NCI-H524 treated with DMSO at 0.1 percent for 48 hours (cell line): ENCODE results near the gene PIK3R6.
"Not testable (repeated sequence)": the region's sequence is repeated elsewhere in the genome, so short reads cannot be mapped to it uniquely, and the experiment has no call there.

Experiments used
- DNase-seq: peaks from one replicate; lab custom pipeline; 2025; lab: John Stamatoyannopoulos, UW

PIK3R6 gene

GRCh38 chr17:8894673-8895578 is 27.5 kb upstream of the PIK3R6 start:
- no peak for DNase-seq

DNA sequence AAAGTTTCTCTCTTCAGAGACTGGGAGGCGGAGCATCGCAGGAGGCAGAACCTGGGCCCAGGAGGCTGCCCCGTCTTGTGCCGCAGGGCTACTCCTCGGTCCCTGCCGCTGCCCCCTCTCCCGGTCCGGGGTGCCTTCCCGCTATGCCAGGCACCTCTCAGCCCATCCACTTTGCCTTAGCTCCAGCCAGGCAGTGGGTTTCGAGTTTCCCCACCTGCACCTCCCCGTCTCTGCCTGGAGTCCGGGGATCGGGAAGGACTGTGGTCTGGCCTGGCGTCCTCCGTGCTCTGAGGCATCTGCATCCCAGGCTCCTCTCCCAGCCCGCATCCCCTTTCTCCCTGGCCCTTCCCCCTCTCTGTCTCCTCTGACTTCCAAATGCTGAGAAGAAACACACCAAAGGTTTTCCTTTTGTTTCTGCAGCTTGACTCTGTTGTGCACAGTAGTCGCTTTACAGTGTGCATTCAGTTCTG is 26.8 kb upstream of the PIK3R6 start:
- no peak for DNase-seq

GRCh38 chr17:8893621-8894201 is 26.2 kb upstream of the PIK3R6 start:
- DNase-seq = no peak

- no peak for DNase-seq
Observed at GRCh38 chr17:8893059-8893458, 25.6 kb upstream of the PIK3R6 start.

GRCh38 chr17:8892338-8892690 is 24.8 kb upstream of the PIK3R6 start:
- DNase-seq = no peak

DNA sequence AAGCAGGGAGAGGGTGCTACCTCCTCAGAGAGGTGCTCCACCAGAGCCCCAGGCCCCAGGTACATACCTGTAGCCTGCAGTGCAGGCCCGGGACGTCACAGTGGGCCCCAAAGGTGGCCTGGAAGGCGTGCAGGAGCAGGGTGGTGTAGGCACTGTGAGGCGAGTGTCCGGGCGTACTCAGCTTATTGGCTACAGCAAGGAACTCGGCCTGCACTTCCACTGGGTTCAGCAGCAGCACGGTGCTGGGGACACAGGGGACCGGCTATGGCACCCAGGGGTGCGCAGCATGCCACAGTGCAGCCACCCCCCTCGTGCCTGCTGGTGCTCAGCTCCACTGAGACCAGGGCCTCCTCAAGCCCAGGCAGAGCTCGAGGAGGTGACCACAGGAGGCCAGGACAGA is 23.2 kb upstream of the PIK3R6 start:
- no peak for DNase-seq

DNA sequence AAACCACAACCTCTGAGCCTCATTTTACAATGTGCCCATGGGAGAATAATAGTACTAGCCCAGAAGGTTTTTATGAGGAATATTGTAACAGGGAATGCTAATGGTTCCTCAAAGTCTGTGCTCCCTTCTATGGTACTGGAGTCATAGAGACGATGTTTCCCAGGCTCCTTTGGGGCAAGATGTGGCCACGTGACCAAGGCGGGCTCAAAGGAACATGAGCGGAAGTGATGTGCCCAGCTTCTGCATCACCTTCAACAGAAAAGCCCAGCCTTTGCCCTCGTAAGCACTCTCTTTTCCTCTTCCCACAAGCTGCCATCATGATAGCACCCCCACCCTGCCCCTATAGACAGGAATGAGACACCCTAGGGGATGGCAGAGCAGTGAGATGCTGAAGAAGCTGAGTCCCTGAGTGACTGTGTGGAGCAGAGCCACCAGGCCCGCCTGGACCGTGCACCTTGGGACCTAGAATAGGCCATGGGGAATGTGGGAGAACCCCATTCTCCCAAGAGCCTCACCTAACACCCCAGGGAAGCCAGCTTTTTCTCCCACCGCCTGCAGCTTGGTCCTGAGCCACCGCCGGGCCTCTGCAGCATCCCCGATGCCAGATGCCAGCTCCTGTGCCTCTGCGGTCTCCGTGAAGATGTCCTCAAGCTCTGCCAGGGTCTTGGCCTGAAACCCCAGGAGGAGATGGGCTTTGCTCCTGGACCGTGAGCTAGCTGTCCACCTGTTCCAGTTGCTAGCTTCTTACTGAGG is 22.2 kb upstream of the PIK3R6 start:
- no peak for DNase-seq

GRCh38 chr17:8888704-8889302 is 21.3 kb upstream of the PIK3R6 start:
- no peak for DNase-seq

GRCh38 chr17:8887834-8888703 is 20.6 kb upstream of the PIK3R6 start:
- DNase-seq = no peak

- no peak for DNase-seq
Observed at GRCh38 chr17:8887301-8887700, 19.8 kb upstream of the PIK3R6 start.

- DNase-seq = no peak
Observed at GRCh38 chr17:8885967-8886684, 18.7 kb upstream of the PIK3R6 start.

DNA sequence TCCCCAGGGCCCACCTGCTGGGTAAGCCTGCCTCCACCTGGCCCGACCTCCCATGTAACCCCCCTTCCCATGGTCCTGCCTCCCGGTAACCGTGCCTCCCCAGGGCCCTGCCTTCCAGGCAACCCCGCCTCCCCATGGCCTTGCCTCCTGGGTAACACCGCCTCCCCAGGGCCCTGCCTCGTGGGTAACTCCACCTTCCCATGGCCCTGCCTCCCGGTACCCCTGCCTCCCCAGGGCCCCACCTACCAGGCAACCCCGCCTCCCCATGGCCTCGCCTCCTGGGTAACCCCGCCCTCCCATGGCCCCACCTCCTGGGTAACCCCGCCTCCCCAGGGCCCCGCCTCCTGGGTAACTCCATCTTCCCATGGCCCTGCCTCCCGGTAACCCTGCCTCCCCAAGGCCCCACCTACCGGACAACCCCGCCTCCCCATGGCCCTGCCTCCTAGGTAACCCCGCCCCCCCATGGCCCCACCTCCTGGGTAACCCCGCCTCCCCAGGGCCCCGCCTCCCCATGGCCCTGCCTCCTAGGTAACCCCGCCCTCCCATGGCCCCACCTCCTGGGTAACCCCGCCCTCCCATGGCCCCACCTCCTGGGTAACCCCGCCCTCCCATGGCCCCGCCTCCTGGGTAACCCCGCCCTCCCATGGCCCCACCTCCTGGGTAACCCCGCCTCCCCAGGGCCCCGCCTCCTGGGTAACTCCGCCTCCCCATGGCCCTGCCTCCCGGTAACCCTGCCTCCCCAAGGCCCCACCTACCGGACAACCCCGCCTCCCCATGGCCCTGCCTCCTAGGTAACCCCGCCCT is 17.9 kb upstream of the PIK3R6 start:
- not testable (repeated sequence) for DNase-seq

DNA sequence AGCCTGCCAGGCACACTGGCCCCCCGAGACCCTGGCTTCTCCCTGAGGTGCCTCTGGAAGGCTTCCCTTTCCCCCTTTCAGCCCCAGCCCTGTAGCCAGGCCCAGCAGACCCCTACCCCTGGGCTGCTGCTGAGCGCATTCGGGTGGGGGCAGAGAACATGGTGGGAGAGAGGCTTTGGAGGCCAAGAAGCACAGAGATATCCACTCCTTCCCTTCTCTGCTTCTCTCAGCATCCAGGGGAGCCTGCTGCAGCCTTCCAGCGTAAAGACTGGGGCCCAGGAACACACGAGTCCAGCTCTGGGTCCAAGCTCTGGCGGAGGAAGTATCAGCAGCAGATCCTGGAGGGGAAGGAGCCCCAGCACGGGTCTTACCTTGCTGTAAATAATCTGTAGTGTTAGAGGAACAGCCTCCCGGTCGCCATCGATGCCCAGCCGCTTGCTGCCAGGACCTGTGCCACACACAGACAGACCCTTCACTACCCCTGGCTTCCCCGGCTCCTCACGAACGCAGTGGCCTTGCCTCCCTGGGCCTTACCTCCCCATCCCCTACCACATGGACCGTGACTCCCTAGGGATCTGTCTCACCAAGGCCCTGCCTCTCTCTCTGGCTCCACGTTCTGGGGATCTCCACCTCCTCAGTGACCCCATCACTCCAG is 17.0 kb upstream of the PIK3R6 start:
- no peak for DNase-seq

GRCh38 chr17:8883353-8883752 is 15.9 kb upstream of the PIK3R6 start:
- no peak for DNase-seq

- DNase-seq = no peak
Observed at GRCh38 chr17:8881606-8882005, 14.1 kb upstream of the PIK3R6 start.

GRCh38 chr17:8880466-8880865 is 13.0 kb upstream of the PIK3R6 start:
- no peak for DNase-seq

- DNase-seq = no peak
Observed at GRCh38 chr17:8879410-8879809, 11.9 kb upstream of the PIK3R6 start.

DNA sequence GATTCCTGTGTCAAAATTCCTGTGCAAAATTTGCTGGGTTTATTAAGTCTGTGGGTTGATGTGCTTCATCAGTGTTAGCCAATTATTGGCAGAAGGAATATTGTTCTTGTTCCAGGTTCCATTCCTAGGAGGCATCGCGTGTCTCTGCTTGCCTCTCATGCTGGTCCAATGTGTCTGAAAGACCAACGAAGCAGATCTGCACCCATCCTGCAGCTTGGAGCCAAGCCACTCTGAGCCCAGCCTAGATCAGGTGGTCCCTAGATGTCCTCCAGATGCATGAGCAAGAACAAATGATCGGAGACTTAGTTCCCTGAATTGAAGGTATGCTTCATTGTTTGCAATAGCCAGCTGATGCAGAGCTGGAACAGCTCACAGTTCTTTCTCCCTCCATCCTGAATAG is 10.5 kb upstream of the PIK3R6 start:
- DNase-seq = no peak

GRCh38 chr17:8875957-8876356 is 8.5 kb upstream of the PIK3R6 start:
- DNase-seq = no peak
